Endothelial cell of umbilical vein (primary cell): ENCODE data around the gene IRF5. TPM values are rescaled to one million over a fixed set of nuclear protein-coding genes. Genes with fewer than 3 reads are reported as not detected.

Source experiments
- BruUV-seq: library from RNA; stranded (reverse); fragments of 400-500 nt; replicated peaks from 2 replicates; lab custom pipeline; 2021; lab: Mats Ljungman, UMichigan
- CTCF ChIA-PET: fragments of 300-600, 350-600 bp; sonication (Branson Sonifier 250); formaldehyde crosslinking; loops from one replicate; lab custom pipeline; 2021; ENCODE audit warnings: antibody characterized with exemption, inconsistent platforms; lab: Charles Lee
- POLR2A ChIA-PET: fragments of 300-600, 350-600 bp; sonication (Branson Sonifier 250); formaldehyde crosslinking; loops from one replicate; lab custom pipeline; 2021; ENCODE audit warnings: antibody characterized with exemption, inconsistent platforms; lab: Charles Lee
- DNase-seq: peaks from one replicate; pipeline ENCODE4 v3.0.0-alpha.2; 2011; ENCODE audit warnings: low read depth, low spot score
- FAIRE-seq: peaks from 2 replicates; lab custom pipeline; 2011; peaks lifted over from hg19 to GRCh38; lab: Jason Lieb, UNC
- H2AFZ ChIP-seq: 2 replicates; pipeline ENCODE4 v1.6.0; 2012; ENCODE audit warnings: low read depth, low read length, control low read depth, inconsistent platforms
- H3K27ac ChIP-seq: 2 replicates; pipeline ENCODE4 v1.5.1; 2011; ENCODE audit warnings: low read depth, mild to moderate bottlenecking, control low read depth, low read length, moderate library complexity; ENCODE audit not compliant: insufficient read depth
- H3K27me3 ChIP-seq, 2 experiments: 2 replicates each; pipeline versions ENCODE4 v1.6.0 to v1.6.1; 2011; ENCODE audit warnings: low read length in 2 of 2, mixed read lengths in 1 of 2; ENCODE audit not compliant: control insufficient read depth in 2 of 2, insufficient read depth in 2 of 2
- H3K36me3 ChIP-seq, 2 experiments: 2 replicates in 1 of 2; 3 replicates in 1 of 2; pipeline ENCODE4 v1.5.1; 2011; ENCODE audit warnings: low read length in 2 of 2, mild to moderate bottlenecking in 1 of 2, moderate library complexity in 1 of 2; ENCODE audit not compliant: control insufficient read depth in 2 of 2, insufficient read depth in 2 of 2; ENCODE audit errors: extremely low read depth in 1 of 2
- H3K4me1 ChIP-seq: 3 replicates; pipeline ENCODE4 v1.5.1; 2011; ENCODE audit warnings: mild to moderate bottlenecking, low read length; ENCODE audit not compliant: control insufficient read depth, insufficient read depth; ENCODE audit errors: extremely low read depth
- H3K4me2 ChIP-seq: 2 replicates; pipeline ENCODE4 v1.6.1; 2011; ENCODE audit warnings: low read length, control low read depth, mixed read lengths; ENCODE audit not compliant: insufficient read depth
- H3K4me3 ChIP-seq, 3 experiments: fragments of 200-600 bp in 1 of 3; sonication (generic), shearing (Covaris generic) in 1 of 3; replicated peaks in 1 of 3; 2 replicates each; pipeline ENCODE4 v1.5.1; 2011 to 2016; ENCODE audit warnings: control low read depth in 3 of 3, low read length in 3 of 3, mild to moderate bottlenecking in 2 of 3, inconsistent platforms in 1 of 3, low read depth in 1 of 3, moderate library complexity in 1 of 3; ENCODE audit not compliant: insufficient read depth in 1 of 3
- H3K79me2 ChIP-seq: 2 replicates; pipeline ENCODE4 v1.6.0; 2012; ENCODE audit warnings: low read length, inconsistent platforms; ENCODE audit not compliant: control insufficient read depth, insufficient read depth
- H3K9ac ChIP-seq: replicated peaks from 2 replicates; pipeline ENCODE3; 2011; ENCODE audit warnings: low read length, control low read depth; ENCODE audit not compliant: insufficient read depth; ENCODE audit errors: extremely low read depth
- H3K9me1 ChIP-seq: replicated peaks from 3 replicates; pipeline ENCODE4 v1.6.0; 2011; ENCODE audit warnings: mild to moderate bottlenecking, low read length; ENCODE audit not compliant: control insufficient read depth, insufficient read depth; ENCODE audit errors: extremely low read depth
- H3K9me3 ChIP-seq: replicated peaks from 2 replicates; pipeline ENCODE4 v1.5.1; 2012; ENCODE audit warnings: low read length, inconsistent platforms; ENCODE audit not compliant: control insufficient read depth, insufficient read depth
- H4K20me1 ChIP-seq: replicated peaks from 2 replicates; pipeline ENCODE3; 2011; ENCODE audit warnings: mild to moderate bottlenecking, low read length; ENCODE audit not compliant: control insufficient read depth, insufficient read depth; ENCODE audit errors: extremely low read depth
- JUN ChIP-seq: IDR thresholded peaks from 2 replicates; pipeline ENCODE4 v1.6.1; 2011; ENCODE audit warnings: borderline replicate concordance, low read depth; ENCODE audit not compliant: insufficient read length, insufficient read depth
- MAX ChIP-seq: IDR thresholded peaks from 2 replicates; pipeline ENCODE4 v1.6.1; 2011; ENCODE audit not compliant: insufficient read depth, insufficient read length
- MYC ChIP-seq: IDR thresholded peaks from one replicate; pipeline ENCODE4 v1.6.1; 2011; ENCODE audit warnings: mild to moderate bottlenecking, low read depth, low read length
- POLR2A ChIP-seq: IDR thresholded peaks from 2 replicates; pipeline ENCODE4 v1.6.1; 2012; ENCODE audit warnings: low read depth, mild to moderate bottlenecking, control low read depth, low read length
- dilution Hi-C: fragments of 300-500 bp; cut with MboI; formaldehyde crosslinking; loops from one replicate; pipeline ENCODE4 v1.15.0; 2019; ENCODE audit warnings: low sequenced_read_pairs; ENCODE audit not compliant: extremely low pct_ligation_motif_present
- intact Hi-C: fragments of 100-400 bp; cut with micrococcal nuclease; formaldehyde crosslinking; loops from one replicate; pipeline ENCODE4 v1.10.0; 2022
- polyA plus RNA-seq, 4 experiments: library from polyadenylated mRNA; depleted of rRNA in 3 of 4; stranded (reverse) in 3 of 4; unstranded in 1 of 4; fragments of >200 nt; gene quantifications; 2 replicates each; pipeline versions ENCODE4 v1.2.1 to v1.2.3, GENCODE V29; 2011 to 2012; ENCODE audit warnings: missing spikeins in 1 of 4
- total RNA-seq: library from RNA; stranded (reverse); gene quantifications from 2 replicates; pipeline ENCODE4 v1.2.3, GENCODE V29; 2021
- TF ChIP-seq, protein P1 (sequence below), 2 donors: IDR thresholded peaks; 1 replicate in 1 of 2; 2 replicates in 1 of 2; pipeline ENCODE4 v1.5.1; 2011; ENCODE audit warnings: low read length in 2 of 2, mild to moderate bottlenecking in 2 of 2, moderate library complexity in 2 of 2, control low read depth in 1 of 2, inconsistent platforms in 1 of 2, low read depth in 1 of 2; ENCODE audit not compliant: insufficient read depth in 1 of 2; ENCODE audit errors: extremely low read depth in 1 of 2

IRF5 gene
- total and polyA plus RNA-seq, 2 donors (not counting 3 experiments of a cell fraction or from before 2014, with no cell fraction given) = 0.31 to 0.36 TPM

- Histone ChIP-seq H2AFZ (no peak overlapping the region), H3K4me3 (no peak overlapping the region), H3K36me3 (no peaks in the 10 kb centered on the region), H3K9ac (no peak overlapping the region), H3K4me1 (peaks cover 7% of the 10 kb centered on the region), H3K27ac (no peak overlapping the region), H3K79me2 (no peaks in the 10 kb centered on the region), H3K9me1 (no peaks in the 10 kb centered on the region), H3K27me3 (peaks cover 23% of the 10 kb centered on the region in 2 experiments), H4K20me1 (no peaks in the 10 kb centered on the region), H3K4me2 (no peak overlapping the region), H3K9me3 (no peaks in the 10 kb centered on the region)
- dilution Hi-C loops = no loop called here
- CTCF ChIA-PET = interaction anchor here (1.1 to 1.5 kb wide), 2 partner anchors 19 to 152 kb away, joined by 3 to 5 read pairs; no protein-coding TSS in a partner anchor
- TF ChIP-seq POLR2A (no peak), JUN (no peak), MAX (no peak), MYC (no peak)
- TF ChIP-seq, protein P1, sequence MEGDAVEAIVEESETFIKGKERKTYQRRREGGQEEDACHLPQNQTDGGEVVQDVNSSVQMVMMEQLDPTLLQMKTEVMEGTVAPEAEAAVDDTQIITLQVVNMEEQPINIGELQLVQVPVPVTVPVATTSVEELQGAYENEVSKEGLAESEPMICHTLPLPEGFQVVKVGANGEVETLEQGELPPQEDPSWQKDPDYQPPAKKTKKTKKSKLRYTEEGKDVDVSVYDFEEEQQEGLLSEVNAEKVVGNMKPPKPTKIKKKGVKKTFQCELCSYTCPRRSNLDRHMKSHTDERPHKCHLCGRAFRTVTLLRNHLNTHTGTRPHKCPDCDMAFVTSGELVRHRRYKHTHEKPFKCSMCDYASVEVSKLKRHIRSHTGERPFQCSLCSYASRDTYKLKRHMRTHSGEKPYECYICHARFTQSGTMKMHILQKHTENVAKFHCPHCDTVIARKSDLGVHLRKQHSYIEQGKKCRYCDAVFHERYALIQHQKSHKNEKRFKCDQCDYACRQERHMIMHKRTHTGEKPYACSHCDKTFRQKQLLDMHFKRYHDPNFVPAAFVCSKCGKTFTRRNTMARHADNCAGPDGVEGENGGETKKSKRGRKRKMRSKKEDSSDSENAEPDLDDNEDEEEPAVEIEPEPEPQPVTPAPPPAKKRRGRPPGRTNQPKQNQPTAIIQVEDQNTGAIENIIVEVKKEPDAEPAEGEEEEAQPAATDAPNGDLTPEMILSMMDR (IDR thresholded peaks at IDR 0.05; ENCODE audit: extremely low read depth in 1 of 2, insufficient read depth in 1 of 2, low read depth in 1 of 2, low read length in 2 of 2) = no peak
- intact Hi-C loops = no loop called here
- DNase-seq (no peak), FAIRE-seq (no peak)
- BruUV-seq = no TSS peak
- POLR2A ChIA-PET = no interaction called here
Observed at GRCh38 chr7:128939861-128940410, 2.2 kb downstream of the IRF5 start.
